ENCODE data around the gene ZNF276. TPM values are rescaled to one million over a fixed set of nuclear protein-coding genes. Genes with fewer than 3 reads are reported as not detected.
"Not testable (repeated sequence)": the region's sequence is repeated elsewhere in the genome, so short reads cannot be mapped to it uniquely, and the experiment has no call there.

Gene ZNF276
- 12.9 TPM for total RNA-seq
- long read RNA-seq, full-length matches to known transcripts = 7 of 35 reads
- long read RNA-seq, partial matches to known transcripts = 6 of 35 reads
- long read RNA-seq, other reads (novel, unspliced or antisense) = 22 of 35 reads

GRCh38 chr16:89720813-89721545, at the start of gene ZNF276, which contains the start of gene VPS9D1:
ZNF276 (plus strand) TSS chr16:89721537; CDS start chr16:89721641, 104 bp downstream.
VPS9D1 (minus strand) TSS chr16:89720898; CDS start chr16:89720861, 37 bp downstream.
- H3K4me1 ChIP-seq = peaks cover 55% of the 10 kb centered on the region
- peak within 1 kb of the TSS; percentile 83 for H3K4me3 ChIP-seq
- peaks cover 23% of the 10 kb centered on the region for H3K36me3 ChIP-seq
- DNase-seq = peak; percentile 89
- no peaks in the 10 kb centered on the region for H3K27me3 ChIP-seq (ENCODE audit: low read depth)
- no peak for TF ChIP-seq CTCF (IDR thresholded peaks at IDR 0.05; ENCODE audit: borderline replicate concordance)
- no peaks in the 10 kb centered on the region for H3K9me3 ChIP-seq (replicated peaks)
- peak within 1 kb of the TSS; percentile 100 for H3K27ac ChIP-seq (replicated peaks)
- intact Hi-C loops (cut with micrococcal nuclease) = no loop called here

GRCh38 chr16:89671565-89671964, 49.8 kb upstream of the ZNF276 start:
- H3K9me3 ChIP-seq (replicated peaks); H3K4me1 ChIP-seq; H3K27me3 ChIP-seq (ENCODE audit: low read depth); DNase-seq; H3K4me3 ChIP-seq; H3K36me3 ChIP-seq; H3K27ac ChIP-seq (replicated peaks); intact Hi-C loops (cut with micrococcal nuclease): not testable (repeated sequence)

- Histone ChIP-seq H3K36me3 (no peaks in the 10 kb centered on the region), H3K4me3 (peak overlapping the region; percentile 12), H3K4me1 (no peaks in the 10 kb centered on the region), H3K27ac (replicated peaks) (peak overlapping the region; percentile 62), H3K9me3 (replicated peaks) (no peaks in the 10 kb centered on the region), H3K27me3 (ENCODE audit: low read depth) (no peaks in the 10 kb centered on the region)
- no peak for TF ChIP-seq CTCF (IDR thresholded peaks at IDR 0.05; ENCODE audit: borderline replicate concordance)
- no peak for DNase-seq
- intact Hi-C loops (cut with micrococcal nuclease) = no loop called here
These were observed 49.0 kb upstream of the ZNF276 start for GRCh38 chr16:89672177-89672941.

- intact Hi-C loops (cut with micrococcal nuclease) = no loop called here
- Histone ChIP-seq H3K4me3 (no peak overlapping the region), H3K9me3 (replicated peaks) (peaks cover 9% of the 10 kb centered on the region), H3K27ac (replicated peaks) (no peak overlapping the region), H3K4me1 (no peaks in the 10 kb centered on the region), H3K27me3 (ENCODE audit: low read depth) (no peaks in the 10 kb centered on the region), H3K36me3 (no peaks in the 10 kb centered on the region)
- TF ChIP-seq CTCF (IDR thresholded peaks at IDR 0.05; ENCODE audit: borderline replicate concordance) = no peak
- DNase-seq = no peak
These were observed 43.1 kb upstream of the ZNF276 start for GRCh38 chr16:89678258-89678657.

- no peaks in the 10 kb centered on the region for H3K9me3 ChIP-seq (replicated peaks)
These were observed 35.4 kb upstream of the ZNF276 start for GRCh38 chr16:89685916-89686315.

More at GRCh38 chr16:89685916-89686315, 35.4 kb upstream of the ZNF276 start:
- H3K27me3 ChIP-seq (ENCODE audit: low read depth) = no peaks in the 10 kb centered on the region
- no peak for TF ChIP-seq CTCF (IDR thresholded peaks at IDR 0.05; ENCODE audit: borderline replicate concordance)
- DNase-seq = no peak
- no peak overlapping the region for H3K27ac ChIP-seq (replicated peaks)
- intact Hi-C loops (cut with micrococcal nuclease) = no loop called here
- H3K36me3 ChIP-seq = peaks cover 3% of the 10 kb centered on the region
- peak overlapping the region; percentile 95 for H3K4me3 ChIP-seq
- H3K4me1 ChIP-seq = peaks cover 21% of the 10 kb centered on the region
